ENCODE results near the gene SPESP1. TPM values are rescaled to one million over a fixed set of nuclear protein-coding genes. Genes with fewer than 3 reads are reported as not detected.

SPESP1 gene
- total and polyA plus RNA-seq, 2 of the 8 experiments (the other 6 are each of a cell fraction or from before 2014, with no cell fraction given) = not detected

DNA sequence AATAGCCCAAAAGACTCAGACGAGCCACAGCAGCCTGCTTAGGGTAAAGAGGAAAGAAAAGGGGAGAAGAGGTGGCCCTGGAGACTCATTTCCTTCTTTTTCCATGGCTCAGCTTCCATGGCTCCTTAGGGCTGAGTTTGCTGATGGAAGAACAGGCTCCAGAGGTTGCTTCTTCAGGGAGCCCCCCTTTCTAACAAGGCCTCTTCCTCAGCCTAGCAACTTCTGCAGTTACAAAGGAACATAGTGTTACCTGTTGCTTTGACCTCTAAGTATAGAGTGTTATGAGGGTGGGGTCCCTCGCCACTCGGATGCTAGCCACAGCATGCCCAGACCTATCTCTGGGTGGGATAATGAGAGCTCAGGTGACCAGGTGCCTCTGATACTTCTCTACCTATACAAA, 43.2 kb upstream of the SPESP1 start (continued):
- TF ChIP-seq, protein P1, sequence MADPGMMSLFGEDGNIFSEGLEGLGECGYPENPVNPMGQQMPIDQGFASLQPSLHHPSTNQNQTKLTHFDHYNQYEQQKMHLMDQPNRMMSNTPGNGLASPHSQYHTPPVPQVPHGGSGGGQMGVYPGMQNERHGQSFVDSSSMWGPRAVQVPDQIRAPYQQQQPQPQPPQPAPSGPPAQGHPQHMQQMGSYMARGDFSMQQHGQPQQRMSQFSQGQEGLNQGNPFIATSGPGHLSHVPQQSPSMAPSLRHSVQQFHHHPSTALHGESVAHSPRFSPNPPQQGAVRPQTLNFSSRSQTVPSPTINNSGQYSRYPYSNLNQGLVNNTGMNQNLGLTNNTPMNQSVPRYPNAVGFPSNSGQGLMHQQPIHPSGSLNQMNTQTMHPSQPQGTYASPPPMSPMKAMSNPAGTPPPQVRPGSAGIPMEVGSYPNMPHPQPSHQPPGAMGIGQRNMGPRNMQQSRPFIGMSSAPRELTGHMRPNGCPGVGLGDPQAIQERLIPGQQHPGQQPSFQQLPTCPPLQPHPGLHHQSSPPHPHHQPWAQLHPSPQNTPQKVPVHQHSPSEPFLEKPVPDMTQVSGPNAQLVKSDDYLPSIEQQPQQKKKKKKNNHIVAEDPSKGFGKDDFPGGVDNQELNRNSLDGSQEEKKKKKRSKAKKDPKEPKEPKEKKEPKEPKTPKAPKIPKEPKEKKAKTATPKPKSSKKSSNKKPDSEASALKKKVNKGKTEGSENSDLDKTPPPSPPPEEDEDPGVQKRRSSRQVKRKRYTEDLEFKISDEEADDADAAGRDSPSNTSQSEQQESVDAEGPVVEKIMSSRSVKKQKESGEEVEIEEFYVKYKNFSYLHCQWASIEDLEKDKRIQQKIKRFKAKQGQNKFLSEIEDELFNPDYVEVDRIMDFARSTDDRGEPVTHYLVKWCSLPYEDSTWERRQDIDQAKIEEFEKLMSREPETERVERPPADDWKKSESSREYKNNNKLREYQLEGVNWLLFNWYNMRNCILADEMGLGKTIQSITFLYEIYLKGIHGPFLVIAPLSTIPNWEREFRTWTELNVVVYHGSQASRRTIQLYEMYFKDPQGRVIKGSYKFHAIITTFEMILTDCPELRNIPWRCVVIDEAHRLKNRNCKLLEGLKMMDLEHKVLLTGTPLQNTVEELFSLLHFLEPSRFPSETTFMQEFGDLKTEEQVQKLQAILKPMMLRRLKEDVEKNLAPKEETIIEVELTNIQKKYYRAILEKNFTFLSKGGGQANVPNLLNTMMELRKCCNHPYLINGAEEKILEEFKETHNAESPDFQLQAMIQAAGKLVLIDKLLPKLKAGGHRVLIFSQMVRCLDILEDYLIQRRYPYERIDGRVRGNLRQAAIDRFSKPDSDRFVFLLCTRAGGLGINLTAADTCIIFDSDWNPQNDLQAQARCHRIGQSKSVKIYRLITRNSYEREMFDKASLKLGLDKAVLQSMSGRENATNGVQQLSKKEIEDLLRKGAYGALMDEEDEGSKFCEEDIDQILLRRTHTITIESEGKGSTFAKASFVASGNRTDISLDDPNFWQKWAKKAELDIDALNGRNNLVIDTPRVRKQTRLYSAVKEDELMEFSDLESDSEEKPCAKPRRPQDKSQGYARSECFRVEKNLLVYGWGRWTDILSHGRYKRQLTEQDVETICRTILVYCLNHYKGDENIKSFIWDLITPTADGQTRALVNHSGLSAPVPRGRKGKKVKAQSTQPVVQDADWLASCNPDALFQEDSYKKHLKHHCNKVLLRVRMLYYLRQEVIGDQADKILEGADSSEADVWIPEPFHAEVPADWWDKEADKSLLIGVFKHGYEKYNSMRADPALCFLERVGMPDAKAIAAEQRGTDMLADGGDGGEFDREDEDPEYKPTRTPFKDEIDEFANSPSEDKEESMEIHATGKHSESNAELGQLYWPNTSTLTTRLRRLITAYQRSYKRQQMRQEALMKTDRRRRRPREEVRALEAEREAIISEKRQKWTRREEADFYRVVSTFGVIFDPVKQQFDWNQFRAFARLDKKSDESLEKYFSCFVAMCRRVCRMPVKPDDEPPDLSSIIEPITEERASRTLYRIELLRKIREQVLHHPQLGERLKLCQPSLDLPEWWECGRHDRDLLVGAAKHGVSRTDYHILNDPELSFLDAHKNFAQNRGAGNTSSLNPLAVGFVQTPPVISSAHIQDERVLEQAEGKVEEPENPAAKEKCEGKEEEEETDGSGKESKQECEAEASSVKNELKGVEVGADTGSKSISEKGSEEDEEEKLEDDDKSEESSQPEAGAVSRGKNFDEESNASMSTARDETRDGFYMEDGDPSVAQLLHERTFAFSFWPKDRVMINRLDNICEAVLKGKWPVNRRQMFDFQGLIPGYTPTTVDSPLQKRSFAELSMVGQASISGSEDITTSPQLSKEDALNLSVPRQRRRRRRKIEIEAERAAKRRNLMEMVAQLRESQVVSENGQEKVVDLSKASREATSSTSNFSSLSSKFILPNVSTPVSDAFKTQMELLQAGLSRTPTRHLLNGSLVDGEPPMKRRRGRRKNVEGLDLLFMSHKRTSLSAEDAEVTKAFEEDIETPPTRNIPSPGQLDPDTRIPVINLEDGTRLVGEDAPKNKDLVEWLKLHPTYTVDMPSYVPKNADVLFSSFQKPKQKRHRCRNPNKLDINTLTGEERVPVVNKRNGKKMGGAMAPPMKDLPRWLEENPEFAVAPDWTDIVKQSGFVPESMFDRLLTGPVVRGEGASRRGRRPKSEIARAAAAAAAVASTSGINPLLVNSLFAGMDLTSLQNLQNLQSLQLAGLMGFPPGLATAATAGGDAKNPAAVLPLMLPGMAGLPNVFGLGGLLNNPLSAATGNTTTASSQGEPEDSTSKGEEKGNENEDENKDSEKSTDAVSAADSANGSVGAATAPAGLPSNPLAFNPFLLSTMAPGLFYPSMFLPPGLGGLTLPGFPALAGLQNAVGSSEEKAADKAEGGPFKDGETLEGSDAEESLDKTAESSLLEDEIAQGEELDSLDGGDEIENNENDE (IDR thresholded peaks at IDR 0.05; ENCODE audit: insufficient replicate concordance, low read length) = no peak
- TF ChIP-seq TCF12 (IDR thresholded peaks at IDR 0.05; ENCODE audit: low read depth, low read length) = no peak
- no peak for TF ChIP-seq SRF (IDR thresholded peaks at IDR 0.05; ENCODE audit: low read depth, low read length)
- TF ChIP-seq BCL11A (IDR thresholded peaks at IDR 0.05; ENCODE audit: low read depth in 2 of 2, low read length in 2 of 2) = no peak
- TF ChIP-seq, protein P2, sequence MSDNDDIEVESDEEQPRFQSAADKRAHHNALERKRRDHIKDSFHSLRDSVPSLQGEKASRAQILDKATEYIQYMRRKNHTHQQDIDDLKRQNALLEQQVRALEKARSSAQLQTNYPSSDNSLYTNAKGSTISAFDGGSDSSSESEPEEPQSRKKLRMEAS (IDR thresholded peaks at IDR 0.05) = no peak
- TF ChIP-seq SIN3A (conservative IDR thresholded peaks at IDR 0.05 in 1 of 2, IDR thresholded peaks at IDR 0.05 in 1 of 2; ENCODE audit: low read depth in 1 of 2, low read length in 2 of 2) = no peak
- no peak for TF ChIP-seq TAF1 (IDR thresholded peaks at IDR 0.05; ENCODE audit: low read depth, low read length)
- TF ChIP-seq, protein P3, sequence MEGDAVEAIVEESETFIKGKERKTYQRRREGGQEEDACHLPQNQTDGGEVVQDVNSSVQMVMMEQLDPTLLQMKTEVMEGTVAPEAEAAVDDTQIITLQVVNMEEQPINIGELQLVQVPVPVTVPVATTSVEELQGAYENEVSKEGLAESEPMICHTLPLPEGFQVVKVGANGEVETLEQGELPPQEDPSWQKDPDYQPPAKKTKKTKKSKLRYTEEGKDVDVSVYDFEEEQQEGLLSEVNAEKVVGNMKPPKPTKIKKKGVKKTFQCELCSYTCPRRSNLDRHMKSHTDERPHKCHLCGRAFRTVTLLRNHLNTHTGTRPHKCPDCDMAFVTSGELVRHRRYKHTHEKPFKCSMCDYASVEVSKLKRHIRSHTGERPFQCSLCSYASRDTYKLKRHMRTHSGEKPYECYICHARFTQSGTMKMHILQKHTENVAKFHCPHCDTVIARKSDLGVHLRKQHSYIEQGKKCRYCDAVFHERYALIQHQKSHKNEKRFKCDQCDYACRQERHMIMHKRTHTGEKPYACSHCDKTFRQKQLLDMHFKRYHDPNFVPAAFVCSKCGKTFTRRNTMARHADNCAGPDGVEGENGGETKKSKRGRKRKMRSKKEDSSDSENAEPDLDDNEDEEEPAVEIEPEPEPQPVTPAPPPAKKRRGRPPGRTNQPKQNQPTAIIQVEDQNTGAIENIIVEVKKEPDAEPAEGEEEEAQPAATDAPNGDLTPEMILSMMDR (IDR thresholded peaks at IDR 0.05; ENCODE audit: control extremely low read depth in 1 of 3, insufficient read depth in 1 of 3, low read depth in 1 of 3, low read length in 3 of 3) = no peak
- TF ChIP-seq NRF1 (IDR thresholded peaks at IDR 0.05; ENCODE audit: low read depth, low read length) = no peak
